ENCODE results near the gene C16orf92. TPM values are rescaled to one million over a fixed set of nuclear protein-coding genes. Genes with fewer than 3 reads are reported as not detected.

C16orf92 gene
- polyA plus RNA-seq, 1 donor from 2014 or later, result not detected

- Mint-ChIP-seq H3K27ac (peak within 1 kb of the TSS; percentile 97 to 98 (median 98)), H3K4me3 (peak within 1 kb of the TSS; percentile 97 to 99 (median 98)), H3K27me3 (no peaks in the 10 kb centered on the region), H3K4me1 (peaks cover 16 to 32% (median 17%) of the 10 kb centered on the region in 3 donors), H3K36me3 (peaks cover 1% of the 10 kb centered on the region), H3K9me3 (no peaks in the 10 kb centered on the region)
These were observed 27.6 kb upstream of the C16orf92 start, which contains the start of gene HIRIP3 for GRCh38 chr16:29995324-29995910. Gene HIRIP3, minus strand, starts transcription at chr16:29995617. Its CDS starts 12 bp downstream, at chr16:29995605.

DNA sequence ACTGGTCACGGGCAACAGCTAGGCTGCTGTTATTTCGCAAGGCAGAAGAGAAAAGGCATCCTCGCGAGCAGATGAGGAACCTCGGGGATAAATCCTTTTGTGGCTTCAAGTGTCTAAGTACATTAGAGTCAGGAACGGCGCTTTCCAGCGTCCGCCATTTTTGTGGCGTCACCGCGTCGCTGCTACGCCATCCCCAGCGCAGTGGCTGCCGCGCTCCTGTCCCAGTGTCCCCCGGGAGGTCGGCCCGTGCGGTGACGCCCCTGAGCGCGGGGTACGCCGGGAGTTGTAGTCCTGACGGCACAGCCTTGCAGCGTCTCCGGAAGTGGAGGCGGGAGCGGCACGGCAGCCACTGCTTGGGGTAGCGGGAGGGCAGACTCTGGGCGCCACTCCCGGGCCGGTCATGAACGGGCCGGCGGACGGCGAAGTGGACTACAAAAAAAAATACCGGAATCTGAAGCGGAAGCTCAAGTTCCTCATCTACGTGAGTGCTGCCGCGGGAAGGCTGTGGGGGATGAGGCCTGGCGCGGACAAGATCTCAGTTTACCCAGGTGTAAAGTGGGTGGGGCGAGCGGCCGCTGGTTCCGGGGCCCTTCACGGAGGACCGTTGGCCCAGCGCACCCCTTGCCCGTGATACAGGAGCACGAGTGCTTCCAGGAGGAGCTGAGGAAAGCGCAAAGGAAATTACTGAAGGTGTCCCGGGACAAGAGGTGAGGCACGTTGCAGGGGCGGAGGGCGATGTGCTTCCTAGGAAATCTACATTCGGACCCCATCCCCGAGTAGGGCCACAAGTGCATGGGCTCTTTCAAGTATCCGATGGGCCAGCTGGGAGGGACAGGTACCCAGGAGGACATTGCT lies 26.9 kb upstream of the C16orf92 start, which contains the start of gene INO80E:
Gene INO80E (plus strand): TSS at position 331 of the 855 bp plus-strand sequence. CDS start 70 bp downstream, at position 401.
- Mint-ChIP-seq H3K36me3 (peaks cover 1% of the 10 kb centered on the region), H3K27me3 (no peaks in the 10 kb centered on the region), H3K4me1 (peaks cover 16 to 32% (median 17%) of the 10 kb centered on the region in 3 donors), H3K27ac (peak within 1 kb of the TSS; percentile 97 to 98 (median 98)), H3K4me3 (peak within 1 kb of the TSS; percentile 97 to 99 (median 98)), H3K9me3 (no peaks in the 10 kb centered on the region)

DNA sequence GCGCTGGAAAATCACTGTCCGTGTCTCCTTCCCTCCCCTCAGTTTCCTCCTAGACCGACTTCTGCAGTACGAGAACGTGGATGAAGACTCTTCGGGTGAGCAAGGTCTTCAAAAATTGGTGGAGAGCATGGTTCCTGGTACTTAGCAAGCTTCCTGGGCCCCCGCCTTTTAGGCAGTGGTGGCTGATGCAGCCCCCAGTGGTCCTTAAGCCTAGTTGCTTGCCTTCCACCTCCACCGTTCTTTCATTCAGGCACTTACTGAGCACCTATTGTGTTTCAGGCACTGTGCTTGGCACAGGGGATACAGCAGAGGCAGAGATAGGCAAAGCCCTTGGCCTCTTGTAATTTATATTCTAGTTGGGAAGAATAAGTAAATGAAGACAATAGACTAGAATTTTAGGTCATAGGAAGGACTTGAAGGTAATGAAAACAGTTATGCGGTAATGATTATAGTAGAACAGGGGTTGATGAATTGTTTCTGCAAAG lies 26.2 kb upstream of the C16orf92 start:
- Mint-ChIP-seq H3K9me3 (no peaks in the 10 kb centered on the region), H3K4me1 (peaks cover 16 to 32% (median 17%) of the 10 kb centered on the region in 3 donors), H3K36me3 (peaks cover 1% of the 10 kb centered on the region), H3K4me3 (peak overlapping the region; percentile 97 to 99 (median 98)), H3K27ac (peak overlapping the region; percentile 23 to 98 (median 97)), H3K27me3 (no peaks in the 10 kb centered on the region)

DNA sequence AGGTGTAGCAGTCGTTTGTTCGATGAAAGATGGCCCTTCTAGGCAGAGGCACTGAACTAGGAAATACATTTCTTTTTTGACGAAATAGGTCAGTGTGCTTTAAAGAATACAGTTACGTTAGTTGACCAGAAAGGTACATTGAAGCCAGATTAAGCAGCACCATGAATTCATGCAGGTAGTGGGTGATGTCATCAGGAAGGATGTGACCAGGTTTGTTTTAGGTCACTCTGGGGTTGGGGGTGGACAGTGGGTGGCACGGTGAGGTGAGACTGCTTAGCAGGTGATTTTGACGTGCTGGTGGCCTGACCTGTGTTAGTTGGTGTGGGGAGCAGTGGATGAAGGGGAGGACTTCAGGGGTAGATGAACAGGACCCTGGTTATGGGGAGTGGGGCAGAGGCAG lies 23.4 kb upstream of the C16orf92 start:
- peak overlapping the region in 2 of 4 donors; percentile 11 to 78 for H3K4me3 Mint-ChIP-seq
- H3K4me1 Mint-ChIP-seq, result peaks cover 8 to 31% (median 17%) of the 10 kb centered on the region in 3 donors
- H3K36me3 Mint-ChIP-seq, result peaks cover 1% of the 10 kb centered on the region

DNA sequence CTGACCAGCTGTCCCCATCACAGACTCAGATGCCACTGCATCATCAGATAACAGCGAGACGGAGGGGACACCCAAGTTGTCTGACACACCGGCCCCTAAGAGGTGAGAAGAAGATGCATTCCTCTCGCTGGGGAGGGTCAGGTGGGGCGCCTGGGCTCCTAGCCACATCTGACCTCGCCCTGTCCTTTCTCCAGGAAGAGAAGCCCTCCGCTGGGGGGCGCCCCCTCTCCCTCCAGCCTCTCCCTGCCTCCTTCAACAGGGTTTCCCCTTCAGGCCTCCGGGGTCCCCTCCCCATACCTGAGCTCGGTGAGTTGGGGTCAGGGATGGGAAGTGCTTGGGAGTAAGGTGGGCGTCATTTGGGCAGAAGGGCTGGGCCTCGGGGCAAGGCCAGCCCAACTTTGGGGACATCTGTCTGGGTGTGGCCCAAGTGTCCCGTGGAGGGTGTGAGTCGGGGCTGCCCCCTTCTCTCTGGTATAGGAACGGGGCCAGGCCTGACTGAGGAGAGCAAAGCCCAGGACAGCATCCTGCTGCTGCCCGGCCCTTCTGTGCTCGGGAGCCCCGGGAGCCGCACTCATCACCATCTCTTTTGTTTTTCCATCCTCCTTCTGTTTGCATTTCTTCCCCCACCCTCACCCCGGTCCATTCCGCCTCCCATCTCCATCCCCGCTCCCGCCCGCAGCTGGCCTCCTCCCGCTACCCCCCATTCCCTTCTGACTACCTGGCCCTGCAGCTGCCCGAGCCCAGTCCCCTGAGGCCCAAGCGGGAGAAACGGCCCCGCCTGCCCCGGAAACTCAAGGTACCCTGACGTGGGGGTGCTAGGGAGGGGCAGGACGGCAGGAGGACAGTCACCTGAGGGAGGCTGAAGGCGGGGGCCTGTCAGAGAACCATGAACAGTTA lies 22.0 kb upstream of the C16orf92 start:
- Mint-ChIP-seq H3K9me3 (no peaks in the 10 kb centered on the region), H3K27ac (no peak overlapping the region), H3K27me3 (no peaks in the 10 kb centered on the region), H3K36me3 (no peaks in the 10 kb centered on the region), H3K4me3 (no peak overlapping the region), H3K4me1 (peaks cover 6 to 20% (median 15%) of the 10 kb centered on the region in 3 donors)

More for the DNA sequence above, 23.4 kb upstream of the C16orf92 start:
- no peaks in the 10 kb centered on the region for H3K27me3 Mint-ChIP-seq
- no peak overlapping the region for H3K27ac Mint-ChIP-seq
- no peaks in the 10 kb centered on the region for H3K9me3 Mint-ChIP-seq

DNA sequence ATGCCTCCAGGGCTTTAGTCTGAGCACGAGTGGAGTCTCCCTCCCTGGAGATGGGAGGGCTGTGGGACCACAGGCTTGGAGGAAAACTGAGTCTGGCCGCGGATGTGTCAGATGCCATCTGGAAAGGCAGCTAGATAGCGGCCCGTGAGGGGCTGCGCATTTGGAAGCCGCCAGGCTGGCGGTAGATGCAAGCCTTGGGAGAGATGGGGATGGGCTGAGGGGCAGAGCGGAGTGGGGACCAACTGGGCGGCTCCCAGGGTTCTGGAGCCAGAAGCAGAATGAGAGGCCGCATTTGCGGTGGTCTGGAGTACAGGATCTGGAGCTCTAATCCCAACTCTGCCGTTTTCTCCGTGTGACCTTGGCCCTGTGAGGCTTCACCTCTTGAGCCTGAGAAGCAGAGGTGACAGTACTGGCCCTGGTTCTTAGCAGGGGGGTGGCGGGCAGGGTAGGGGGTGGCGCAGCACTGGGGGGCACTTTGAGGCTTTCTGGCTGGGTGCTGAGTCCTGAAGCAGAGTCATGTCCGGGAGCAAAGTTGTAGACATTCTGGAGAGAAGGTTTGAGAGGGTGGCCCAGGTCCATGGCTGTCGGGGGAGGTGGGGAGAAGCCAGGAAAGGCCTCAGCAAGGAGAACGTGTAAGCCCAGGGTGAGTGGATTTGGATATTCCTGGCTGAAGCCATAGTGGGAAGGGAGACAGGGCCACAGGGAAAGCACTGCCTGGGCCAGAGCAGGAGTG lies 20.2 kb upstream of the C16orf92 start:
- no peaks in the 10 kb centered on the region for H3K9me3 Mint-ChIP-seq
- H3K4me1 Mint-ChIP-seq, result peaks cover 0 to 10% (median 9%) of the 10 kb centered on the region in 3 donors
- H3K36me3 Mint-ChIP-seq, result peaks cover 2% of the 10 kb centered on the region
- H3K27me3 Mint-ChIP-seq, result no peaks in the 10 kb centered on the region
- no peak overlapping the region for H3K4me3 Mint-ChIP-seq
- H3K27ac Mint-ChIP-seq, result peak overlapping the region in 1 of 3 donors; percentile 93

- peak overlapping the region in 1 of 3 donors; percentile 93 for H3K27ac Mint-ChIP-seq
These were observed 19.2 kb upstream of the C16orf92 start for GRCh38 chr16:30003670-30004423.

GRCh38 chr16:30004424-30004776 lies 18.6 kb upstream of the C16orf92 start:
- peaks cover 2% of the 10 kb centered on the region for H3K36me3 Mint-ChIP-seq
- H3K4me1 Mint-ChIP-seq, result peaks cover 0 to 4% (median 2%) of the 10 kb centered on the region in 3 donors
- no peak overlapping the region for H3K4me3 Mint-ChIP-seq
- H3K9me3 Mint-ChIP-seq, result no peaks in the 10 kb centered on the region
- H3K27ac Mint-ChIP-seq, result no peak overlapping the region
- peaks cover 1% of the 10 kb centered on the region for H3K27me3 Mint-ChIP-seq

More at GRCh38 chr16:30003670-30004423, 19.2 kb upstream of the C16orf92 start:
- Mint-ChIP-seq H3K4me1 (peaks cover 0 to 5% (median 5%) of the 10 kb centered on the region in 3 donors), H3K9me3 (no peaks in the 10 kb centered on the region), H3K27me3 (no peaks in the 10 kb centered on the region), H3K4me3 (no peak overlapping the region), H3K36me3 (peaks cover 2% of the 10 kb centered on the region)

DNA sequence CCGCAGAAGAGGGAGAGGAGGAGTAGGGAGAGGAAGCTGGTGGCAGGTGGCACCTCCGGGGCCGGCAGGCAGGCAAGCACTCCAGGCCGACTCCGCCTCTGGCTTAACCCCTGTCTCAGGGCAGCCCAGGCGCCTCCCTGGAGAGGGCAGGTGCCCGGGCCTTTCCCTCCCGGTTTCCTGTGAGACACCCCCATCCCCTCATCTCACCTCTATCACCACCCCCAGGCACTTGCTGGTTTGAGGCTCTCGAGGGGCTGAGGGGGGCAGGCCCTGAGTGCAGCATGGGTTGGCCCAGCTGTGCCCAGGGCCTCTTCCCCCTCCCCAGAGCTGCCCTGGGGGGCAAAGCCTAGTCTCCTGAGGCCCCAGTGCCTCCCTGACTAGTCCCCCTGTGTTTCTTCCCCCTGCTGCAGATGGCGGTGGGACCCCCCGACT lies 18.2 kb upstream of the C16orf92 start:
- peaks cover 4% of the 10 kb centered on the region for H3K27me3 Mint-ChIP-seq
- H3K4me1 Mint-ChIP-seq, result no peaks in the 10 kb centered on the region
- no peak overlapping the region for H3K27ac Mint-ChIP-seq
- H3K9me3 Mint-ChIP-seq, result no peaks in the 10 kb centered on the region
- H3K36me3 Mint-ChIP-seq, result peaks cover 2% of the 10 kb centered on the region
- H3K4me3 Mint-ChIP-seq, result no peak overlapping the region

DNA sequence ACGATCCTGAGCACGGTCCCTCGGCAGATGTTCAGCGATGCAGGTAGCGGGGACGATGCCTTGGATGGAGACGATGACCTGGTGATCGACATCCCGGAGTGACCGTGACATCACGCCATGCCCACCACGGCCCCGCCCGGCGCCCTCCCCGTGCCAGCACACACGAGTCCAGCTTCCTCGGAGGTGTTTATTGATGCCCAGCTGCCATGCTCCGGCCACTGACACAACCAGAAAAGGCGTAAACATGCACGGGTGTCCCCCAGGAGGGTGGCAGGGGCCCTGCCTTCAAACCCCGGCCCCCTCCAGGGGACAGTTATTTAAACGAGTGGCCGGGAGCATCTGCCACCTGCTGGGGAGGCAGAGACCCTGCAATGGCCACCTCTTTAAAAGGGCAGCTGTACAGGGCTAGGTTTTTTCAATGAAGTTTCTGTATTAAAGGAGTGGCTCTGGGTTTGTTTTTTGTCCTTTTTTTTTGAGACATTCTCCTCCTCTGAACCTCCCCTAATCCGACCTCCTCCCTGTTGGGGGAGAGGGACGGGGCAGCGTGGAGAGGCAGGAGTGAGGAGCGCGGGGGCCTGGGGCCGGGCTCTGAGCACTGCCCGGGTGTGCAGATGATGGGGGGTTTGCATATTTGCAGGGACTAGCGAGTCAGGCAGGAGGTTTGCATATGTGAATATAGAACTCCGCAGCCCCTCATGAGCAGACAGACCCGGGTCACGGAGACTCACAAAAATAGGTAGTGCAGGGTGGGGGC lies 17.5 kb upstream of the C16orf92 start:
- peaks cover 9% of the 10 kb centered on the region for H3K27me3 Mint-ChIP-seq
- no peaks in the 10 kb centered on the region for H3K9me3 Mint-ChIP-seq
- H3K4me3 Mint-ChIP-seq, result no peak overlapping the region
- H3K27ac Mint-ChIP-seq, result no peak overlapping the region
- peaks cover 2% of the 10 kb centered on the region for H3K36me3 Mint-ChIP-seq
- no peaks in the 10 kb centered on the region for H3K4me1 Mint-ChIP-seq

DNA sequence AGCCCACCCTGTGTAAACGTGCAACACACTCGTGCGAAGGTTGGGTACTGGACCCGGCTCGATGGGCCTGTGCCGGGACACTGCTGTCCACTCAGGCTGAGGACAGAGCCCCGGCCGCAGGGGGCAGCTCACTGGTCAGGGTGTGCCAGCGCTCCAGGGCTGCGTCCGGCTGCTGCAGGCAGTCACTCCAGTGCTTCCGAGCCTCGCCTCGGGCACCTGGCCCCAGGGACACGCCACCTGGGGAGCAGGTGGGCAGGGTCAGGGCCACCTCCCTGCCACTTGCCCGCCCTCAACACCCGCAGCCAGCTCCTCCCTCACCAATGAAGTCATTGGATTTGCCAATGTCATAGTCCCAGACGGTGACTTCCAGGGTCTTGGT lies 16.9 kb upstream of the C16orf92 start:
- no peaks in the 10 kb centered on the region for H3K4me1 Mint-ChIP-seq
- H3K9me3 Mint-ChIP-seq, result no peaks in the 10 kb centered on the region
- peaks cover 10% of the 10 kb centered on the region for H3K27me3 Mint-ChIP-seq
- no peak overlapping the region for H3K4me3 Mint-ChIP-seq
- H3K27ac Mint-ChIP-seq, result no peak overlapping the region
- H3K36me3 Mint-ChIP-seq, result peaks cover 2% of the 10 kb centered on the region

GRCh38 chr16:30006659-30007377 lies 16.2 kb upstream of the C16orf92 start:
- H3K9me3 Mint-ChIP-seq, result no peaks in the 10 kb centered on the region
- no peaks in the 10 kb centered on the region for H3K4me1 Mint-ChIP-seq
- H3K27me3 Mint-ChIP-seq, result peaks cover 13% of the 10 kb centered on the region
- H3K27ac Mint-ChIP-seq, result no peak overlapping the region
- H3K4me3 Mint-ChIP-seq, result peak overlapping the region in 2 of 4 donors; percentile 17 to 84
- peaks cover 2% of the 10 kb centered on the region for H3K36me3 Mint-ChIP-seq
